Measurements from ENCODE around the gene SLC45A2.

DNA sequence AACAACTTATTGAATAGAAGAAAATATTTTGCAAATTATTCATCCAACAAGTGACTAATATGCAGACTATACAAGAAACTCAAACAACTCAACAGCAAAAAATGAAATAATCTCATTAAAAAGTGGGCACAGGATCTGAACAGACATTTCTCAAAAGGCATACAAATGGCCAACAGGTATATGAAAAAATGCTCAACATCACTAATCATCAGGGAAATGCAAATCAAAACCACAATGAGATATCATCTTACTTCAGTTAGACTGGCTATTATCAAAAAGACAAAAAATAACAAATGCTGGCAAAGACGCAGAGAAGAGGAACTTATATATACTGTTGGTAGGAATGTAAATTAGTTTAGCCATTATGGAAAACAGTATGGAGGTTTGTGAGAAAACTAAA is 25.1 kb upstream of the SLC45A2 start:
- TF ChIP-seq SIN3A (IDR thresholded peaks at IDR 0.05; ENCODE audit: borderline replicate concordance, insufficient read depth, low read length) (no peak), POLR2AphosphoS5 (IDR thresholded peaks at IDR 0.05; ENCODE audit: low read depth, low read length) (no peak)
- TF ChIP-seq, protein P1, sequence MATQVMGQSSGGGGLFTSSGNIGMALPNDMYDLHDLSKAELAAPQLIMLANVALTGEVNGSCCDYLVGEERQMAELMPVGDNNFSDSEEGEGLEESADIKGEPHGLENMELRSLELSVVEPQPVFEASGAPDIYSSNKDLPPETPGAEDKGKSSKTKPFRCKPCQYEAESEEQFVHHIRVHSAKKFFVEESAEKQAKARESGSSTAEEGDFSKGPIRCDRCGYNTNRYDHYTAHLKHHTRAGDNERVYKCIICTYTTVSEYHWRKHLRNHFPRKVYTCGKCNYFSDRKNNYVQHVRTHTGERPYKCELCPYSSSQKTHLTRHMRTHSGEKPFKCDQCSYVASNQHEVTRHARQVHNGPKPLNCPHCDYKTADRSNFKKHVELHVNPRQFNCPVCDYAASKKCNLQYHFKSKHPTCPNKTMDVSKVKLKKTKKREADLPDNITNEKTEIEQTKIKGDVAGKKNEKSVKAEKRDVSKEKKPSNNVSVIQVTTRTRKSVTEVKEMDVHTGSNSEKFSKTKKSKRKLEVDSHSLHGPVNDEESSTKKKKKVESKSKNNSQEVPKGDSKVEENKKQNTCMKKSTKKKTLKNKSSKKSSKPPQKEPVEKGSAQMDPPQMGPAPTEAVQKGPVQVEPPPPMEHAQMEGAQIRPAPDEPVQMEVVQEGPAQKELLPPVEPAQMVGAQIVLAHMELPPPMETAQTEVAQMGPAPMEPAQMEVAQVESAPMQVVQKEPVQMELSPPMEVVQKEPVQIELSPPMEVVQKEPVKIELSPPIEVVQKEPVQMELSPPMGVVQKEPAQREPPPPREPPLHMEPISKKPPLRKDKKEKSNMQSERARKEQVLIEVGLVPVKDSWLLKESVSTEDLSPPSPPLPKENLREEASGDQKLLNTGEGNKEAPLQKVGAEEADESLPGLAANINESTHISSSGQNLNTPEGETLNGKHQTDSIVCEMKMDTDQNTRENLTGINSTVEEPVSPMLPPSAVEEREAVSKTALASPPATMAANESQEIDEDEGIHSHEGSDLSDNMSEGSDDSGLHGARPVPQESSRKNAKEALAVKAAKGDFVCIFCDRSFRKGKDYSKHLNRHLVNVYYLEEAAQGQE (IDR thresholded peaks at IDR 0.05; ENCODE audit: insufficient read depth in 1 of 2, low read depth in 2 of 2, low read length in 2 of 2), result no peak
